GM21737 (cell line): Measurements from ENCODE around the gene CALML5.

Experiments
- ATAC-seq: cut with Tn5 transposase; IDR thresholded peaks from one replicate; pipeline ENCODE4 v1.9.1; 2021; ENCODE audit warnings: mild to moderate bottlenecking, moderate library complexity; ENCODE audit not compliant: unreplicated experiment

CALML5 gene

DNA sequence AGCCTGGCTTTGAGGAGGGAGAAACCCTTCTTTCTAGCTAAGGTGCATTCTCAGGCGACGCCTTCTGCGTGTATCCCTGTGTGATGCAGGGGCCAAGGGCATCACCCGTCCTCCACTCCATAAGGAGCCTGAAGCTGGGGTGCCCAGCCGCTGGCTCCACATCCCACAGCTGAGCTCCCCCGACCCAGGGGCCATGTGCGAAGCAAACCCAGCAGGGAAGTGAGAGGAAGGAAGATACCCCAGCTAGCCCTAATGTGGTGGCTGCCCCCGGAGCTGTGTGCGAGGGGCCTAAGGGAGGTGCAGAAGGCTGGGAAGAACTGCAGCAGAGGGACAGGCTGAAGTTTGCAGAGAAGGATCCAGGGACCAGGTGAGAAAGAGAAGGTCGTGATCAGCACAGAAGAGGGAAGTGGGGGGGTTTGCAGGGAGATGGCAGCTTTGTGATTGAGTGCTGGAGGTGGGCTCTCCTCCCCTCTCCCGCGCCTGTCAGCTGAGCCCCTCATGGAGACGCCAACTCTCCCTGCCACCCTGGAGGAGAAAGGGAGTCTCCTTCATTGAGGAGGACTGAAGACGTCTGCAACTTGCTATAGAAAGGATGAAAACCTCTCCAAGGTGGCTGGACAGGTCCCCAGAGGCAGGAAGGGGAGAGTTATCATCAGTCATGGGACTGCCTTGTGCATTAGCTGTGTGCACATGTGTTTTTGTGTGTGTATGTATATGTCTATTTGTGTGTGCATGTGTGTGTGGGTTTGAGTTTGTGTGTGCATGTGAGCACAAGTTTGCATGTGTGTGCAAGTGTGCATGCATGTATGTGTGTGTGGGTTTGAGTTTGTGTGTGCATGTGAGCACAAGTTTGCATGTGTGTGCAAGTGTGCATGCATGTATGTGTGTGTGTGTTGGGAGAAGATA is 3.5 kb upstream of the CALML5 start:
- ATAC-seq: no peak

DNA sequence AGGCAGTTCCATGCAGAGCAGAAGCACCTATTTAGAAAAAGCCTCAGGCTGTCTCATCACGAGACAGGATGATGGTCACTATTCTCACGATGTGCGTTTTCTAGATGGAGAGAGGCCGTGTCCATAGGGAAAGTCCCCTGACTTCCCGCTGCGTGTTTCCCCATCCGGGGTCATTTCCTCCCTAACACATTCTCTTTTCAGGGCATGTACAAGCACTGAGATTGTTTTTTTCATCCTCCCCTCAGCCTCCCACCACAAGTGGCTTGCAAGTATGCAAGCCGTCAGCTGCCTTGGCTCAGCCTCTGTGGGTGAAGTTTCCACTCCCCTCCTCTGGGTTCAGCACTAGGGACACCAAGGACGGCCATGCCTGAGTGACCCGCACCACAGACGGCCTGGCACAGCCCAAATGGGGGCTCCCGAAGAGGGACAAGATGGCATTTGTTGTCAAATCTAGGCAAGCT is 2.7 kb upstream of the CALML5 start:
- ATAC-seq: no peak

DNA sequence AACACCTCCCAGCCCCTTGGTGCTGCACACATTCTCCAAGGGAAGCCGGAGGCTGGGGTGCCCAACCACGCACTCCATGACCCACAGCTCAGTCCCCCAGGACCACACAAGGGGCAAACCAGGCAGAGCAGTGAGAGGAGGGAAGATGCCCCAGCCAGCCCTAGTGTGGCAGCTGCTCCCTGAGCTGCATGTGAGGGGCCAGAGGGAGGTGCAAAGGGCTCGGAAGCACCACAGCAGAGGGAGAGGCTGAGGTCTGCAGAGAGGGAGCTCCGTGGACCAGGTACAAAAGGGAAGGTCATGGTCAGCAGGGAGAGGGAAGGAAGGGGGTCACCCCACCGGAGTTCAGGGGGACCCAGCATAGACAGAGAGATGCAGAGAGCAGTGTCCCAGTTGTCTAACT is 1.5 kb upstream of the CALML5 start:
- no peak for ATAC-seq

DNA sequence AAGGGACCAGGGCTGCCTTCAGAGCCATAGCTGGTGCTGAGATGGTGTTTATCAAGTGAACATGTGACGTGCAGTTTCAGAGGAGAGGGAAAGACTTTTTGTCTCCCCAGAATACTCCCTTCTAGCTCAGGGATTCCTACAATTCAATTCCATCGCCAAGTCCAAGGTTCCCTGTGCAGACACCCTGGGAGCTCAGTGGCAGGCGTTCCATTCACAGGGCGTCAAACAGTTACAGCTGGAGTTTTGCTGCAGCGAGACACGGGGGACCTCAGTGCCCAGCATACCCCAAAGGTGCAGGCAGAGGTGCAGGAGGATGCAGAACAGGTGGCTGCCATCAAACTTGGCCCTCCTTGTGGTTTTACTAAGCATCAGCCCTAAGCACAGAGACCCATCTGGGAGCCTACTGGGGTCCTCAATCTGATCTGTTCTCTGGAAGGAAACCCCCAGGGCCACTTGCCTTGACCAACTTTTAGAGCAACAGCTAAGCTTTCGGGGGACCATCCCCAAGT is 846 bp upstream of the CALML5 start:
- ATAC-seq: no peak

DNA sequence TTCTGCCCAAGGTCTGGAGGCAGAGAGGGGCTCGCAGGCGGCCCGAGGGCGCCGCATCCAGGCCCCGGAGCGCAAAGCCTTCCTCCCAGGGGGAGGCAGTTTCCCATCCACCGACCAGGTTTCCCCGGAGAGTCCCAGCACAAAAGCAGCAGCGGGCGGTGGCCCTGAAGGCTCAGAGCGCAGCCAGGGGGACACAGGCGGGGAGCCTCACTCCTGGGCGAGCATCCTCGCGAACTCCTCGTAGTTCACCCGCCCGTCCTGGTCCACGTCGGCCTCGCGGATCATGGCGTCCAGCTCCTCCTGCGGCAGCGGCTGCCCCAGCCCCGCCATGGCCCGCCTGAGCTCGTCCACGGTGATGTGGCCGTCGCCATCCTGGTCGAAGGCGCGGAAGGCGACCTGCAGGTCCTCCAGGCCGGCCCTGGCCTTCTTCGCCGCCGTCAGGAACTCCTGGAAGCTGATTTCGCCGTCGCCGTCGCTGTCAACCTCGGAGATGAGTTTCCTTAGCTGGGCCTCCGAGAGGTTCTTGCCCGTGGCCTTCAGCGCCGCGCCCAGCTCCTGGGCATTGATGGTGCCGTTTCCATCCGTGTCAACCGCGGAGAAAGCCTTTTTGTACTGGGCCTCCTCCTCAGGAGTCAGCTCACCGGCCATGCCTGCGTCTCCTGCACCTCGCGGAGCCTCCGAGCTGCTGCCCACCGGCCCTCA is 428 bp downstream of the CALML5 start:
- no peak for ATAC-seq

DNA sequence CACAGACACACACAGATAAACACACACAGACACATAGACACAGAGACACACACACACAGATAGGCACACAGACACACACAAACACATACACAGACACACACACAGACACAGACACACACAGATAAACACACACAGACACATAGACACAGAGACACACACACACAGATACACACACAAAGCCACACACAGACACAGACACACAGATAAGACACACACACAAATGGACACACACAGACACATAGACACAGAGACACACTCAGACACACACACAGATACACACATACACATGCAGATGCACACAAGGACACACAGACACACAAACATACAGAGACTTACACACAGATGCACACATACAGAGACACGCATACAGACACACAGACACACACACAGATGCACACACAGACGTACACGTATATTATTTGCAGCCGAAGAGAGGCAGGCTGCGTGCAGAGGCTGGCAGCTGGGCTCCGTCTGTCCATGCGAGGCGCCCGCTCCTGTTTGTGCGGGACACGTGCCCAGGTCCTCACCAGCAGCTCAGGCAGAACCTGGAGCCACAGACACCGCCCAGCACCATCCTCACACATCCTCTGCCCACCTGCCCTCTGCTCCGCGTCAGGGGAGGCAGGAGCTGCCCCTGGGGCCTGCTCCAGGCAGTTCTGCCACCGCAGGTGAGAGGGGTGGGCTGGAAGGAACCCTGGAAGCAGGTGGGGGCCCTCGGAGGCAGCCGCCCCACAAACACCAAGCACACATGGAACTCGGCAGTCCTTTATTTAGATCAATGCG is 1.2 kb downstream of the CALML5 start:
- no peak for ATAC-seq

DNA sequence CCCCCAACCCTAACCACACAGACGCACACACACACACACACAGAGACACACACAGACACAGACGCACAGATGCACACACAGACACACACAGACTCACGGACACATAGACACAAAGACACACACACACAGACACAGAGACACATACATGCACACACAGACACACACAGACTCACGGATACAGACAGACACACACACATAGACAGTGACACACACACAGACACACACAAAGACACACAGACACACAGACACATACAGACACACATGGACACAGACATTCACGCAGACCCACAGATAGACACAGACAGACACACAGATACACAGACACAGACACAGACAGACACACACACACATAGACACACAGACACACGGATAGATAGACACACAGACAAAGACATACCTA is 2.1 kb downstream of the CALML5 start:
- no peak for ATAC-seq

DNA sequence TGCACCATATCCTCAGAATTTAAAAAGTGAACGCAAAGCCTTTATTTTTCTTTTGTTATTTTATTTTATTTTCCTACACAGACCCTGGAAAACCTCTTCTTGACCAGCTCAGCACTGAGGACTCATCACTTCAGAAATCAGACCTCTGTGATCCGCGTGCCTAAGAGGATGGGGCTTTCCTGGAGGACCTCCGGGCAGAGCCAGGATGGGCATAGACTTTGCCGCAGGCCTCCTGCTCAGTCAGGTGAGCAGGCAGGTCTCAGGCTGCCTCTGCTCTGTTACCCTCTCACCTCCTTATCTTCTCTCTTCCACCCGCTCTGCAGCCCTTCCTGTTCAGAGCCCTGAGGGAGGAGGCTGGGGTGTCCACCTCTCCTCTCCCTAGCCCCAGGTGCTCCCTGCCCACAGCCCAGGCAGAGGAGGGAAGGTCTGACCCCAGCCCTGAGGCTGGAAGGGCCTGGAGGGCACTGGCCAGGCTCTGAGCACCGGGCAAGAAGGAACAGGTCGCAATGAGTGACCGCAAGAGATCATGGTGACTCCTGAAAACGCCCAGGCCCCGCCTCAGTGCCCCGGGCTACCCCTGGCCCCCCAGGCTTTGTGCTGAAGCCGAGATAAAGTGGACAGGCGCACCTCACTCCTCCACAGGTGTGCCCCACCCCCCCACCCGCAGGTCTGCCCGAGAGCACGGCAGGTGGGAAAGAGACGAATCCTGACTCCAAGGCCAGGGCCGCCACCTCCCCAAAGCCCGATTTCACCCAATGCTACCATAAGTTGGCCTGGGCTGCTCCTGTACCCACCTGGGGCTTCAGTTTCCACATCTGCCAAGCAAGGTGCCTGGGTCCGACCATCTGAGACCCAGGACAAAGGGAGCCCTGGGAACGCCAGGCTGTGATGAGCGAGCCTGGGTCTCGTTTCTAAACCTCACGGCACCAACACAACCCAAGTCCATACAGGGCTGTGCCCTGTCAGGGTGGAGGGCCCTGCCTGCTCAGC is 2.8 kb downstream of the CALML5 start:
- ATAC-seq: no peak

DNA sequence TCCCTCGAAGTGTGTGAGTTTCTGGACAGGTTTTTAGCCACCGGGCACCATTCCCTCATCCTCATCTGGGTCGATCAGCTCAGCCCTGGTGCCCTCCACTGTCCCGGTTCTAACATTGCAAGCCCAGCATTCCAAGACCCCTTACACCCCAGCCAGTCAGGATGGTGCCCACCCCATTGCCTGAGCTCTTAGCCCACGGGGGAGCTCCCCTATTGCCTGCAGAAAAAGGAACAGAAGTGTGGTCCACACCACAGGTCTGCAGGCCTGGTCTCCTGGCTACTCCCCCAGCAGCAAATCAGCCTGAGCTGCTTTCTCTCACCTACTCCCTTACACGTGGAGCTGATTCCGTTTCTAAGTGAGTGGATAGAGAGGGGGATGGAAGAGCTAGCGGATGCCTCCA is 4.8 kb downstream of the CALML5 start:
- ATAC-seq: no peak

DNA sequence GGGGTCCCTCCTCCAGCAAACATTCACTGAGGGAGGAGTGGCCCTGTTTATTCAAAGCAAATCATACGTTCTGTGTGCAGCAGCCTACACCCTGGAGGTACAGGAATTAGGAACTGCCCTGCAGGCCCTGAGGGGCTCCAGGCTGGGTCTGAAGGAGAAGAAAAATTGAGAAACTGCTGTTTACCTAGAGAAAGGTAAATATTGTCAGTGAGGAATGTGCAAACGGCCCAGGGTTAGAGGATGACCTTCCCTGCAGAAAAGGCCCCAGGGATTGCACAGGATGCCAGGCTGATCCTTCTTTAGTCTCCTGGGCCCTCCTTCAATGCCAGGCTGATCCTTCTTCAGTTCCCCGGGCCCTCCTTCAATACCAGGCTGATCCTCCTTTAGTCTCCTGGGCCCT is 5.7 kb downstream of the CALML5 start:
- no peak for ATAC-seq

DNA sequence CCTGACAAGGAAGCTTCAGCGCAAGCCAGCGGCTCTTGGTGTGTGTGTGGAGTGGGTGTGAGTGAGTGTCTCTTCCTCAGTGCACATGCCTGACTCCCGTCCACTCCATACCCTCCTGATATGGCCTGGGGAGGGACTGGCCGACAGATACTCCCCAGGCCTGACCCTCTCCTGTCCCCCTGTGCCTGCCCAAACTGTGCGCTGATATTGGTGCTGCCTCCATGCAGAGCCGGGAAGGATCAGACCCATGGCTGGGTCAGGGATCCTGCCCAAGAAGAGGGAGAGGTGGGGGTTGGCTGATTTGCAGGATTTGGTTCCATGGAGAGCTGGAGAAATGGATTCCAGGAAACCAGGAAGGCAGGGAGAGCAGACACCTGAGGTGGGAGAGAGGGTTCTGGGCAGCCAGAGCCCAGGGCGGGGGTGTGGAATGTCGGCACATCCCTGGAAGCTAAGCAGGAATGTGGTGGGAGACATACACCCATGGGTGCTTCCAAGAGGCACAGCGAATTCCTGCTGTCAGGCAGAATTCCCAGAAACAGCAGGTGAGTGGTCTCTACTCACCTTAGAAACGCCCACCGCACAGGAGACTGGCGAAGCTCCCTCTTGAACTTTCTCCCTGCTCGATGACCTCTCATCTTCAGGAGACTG is 6.3 kb downstream of the CALML5 start:
- no peak for ATAC-seq

DNA sequence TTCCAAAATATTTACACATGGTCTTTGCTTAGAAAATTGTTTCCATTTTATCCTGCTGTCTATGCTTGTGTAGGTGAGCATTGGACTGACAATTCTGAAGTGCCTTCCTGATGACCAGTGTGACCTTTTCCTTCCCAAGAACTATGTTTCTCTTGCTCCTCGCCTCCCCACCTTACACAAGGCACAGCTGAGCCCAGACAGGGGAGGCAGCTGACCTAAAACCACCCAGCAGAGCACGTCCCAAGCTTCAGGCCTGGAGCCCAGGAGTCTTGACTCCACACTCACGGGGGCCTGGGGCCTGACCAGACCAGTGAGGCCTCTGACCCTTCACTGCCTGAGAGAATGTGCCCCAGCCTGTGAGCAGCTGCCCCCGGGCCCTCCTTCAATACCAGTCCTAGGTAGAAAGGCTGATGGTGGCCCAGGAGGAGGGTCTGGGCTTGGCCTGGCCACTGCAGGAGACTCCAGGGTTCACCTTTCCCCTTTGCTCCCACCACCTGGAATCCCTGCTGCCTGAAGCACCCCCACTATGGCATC is 7.0 kb downstream of the CALML5 start:
- ATAC-seq: no peak

DNA sequence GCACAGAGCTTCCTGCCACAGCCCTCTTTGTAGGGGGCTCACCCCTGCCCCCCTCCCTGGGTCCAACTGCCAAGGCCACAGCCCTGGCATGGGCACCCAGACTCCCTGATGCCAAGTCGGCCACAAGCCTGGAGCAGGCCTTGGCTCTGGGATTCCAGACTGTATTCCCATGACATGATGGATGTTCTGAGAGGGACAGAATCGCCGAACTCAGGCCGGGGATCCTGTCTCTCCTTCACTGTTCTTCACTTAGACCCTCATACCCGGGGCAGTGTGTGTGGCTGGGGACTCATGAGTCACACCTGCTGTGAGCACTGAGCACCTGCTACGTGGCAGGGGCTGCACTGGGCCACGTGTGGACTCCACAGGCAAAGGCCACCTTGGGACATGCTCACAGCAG is 7.9 kb downstream of the CALML5 start:
- no peak for ATAC-seq

DNA sequence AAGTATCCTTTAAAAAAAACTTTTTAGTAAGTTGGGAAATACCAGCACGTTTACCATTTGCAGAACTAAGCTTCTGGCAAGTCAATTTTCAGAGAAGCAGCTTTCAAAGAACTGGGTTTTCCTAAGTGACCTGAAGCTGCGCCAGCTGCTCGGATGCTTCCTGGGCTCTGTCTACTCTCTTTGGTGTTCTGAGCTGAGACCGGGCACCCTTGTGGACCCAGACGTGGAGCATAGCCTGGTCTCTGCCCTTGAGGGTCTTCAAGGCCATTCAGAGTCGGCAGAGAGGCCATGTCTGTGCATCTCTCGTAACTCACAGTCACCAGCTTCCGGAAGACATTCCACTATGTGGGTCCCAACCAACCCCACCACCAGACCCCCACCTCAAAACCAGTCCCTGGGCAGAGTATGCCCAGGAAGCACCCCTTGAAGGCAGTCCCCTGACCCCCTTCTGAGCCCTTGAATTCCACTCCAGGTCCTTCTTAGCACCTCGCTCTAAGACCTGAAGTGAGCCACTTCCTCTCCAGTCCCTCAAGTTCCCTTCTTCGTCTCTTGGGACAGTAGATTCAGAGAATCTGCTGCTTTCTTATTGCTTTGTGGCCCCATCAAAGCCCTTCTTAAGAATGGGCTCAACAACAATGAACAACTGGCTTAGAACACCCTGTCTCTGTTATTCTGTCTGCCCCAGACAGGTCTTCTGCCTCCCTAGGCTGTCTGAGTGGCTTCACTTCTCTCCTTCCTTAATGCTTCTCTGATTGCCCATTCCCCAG is 8.5 kb downstream of the CALML5 start:
- no peak for ATAC-seq

DNA sequence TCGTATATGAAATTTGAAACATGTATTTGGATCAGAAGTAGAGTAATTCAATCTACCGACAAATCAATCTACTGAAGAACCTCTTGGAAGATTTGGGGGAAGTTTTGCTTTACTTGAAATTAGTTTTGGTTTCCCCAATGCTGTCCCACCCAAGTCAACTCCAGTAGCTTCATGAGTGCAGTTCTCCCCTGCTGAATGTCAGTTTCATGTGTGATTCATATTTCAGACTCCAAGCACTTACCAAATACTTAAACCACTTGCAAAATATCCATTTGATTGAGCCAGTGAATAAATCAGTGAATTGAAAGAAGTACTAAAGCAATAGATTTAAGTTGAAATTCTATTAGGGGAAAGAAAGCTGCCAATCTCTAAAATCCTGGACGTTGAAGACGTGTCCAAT is 9.3 kb downstream of the CALML5 start:
- no peak for ATAC-seq

DNA sequence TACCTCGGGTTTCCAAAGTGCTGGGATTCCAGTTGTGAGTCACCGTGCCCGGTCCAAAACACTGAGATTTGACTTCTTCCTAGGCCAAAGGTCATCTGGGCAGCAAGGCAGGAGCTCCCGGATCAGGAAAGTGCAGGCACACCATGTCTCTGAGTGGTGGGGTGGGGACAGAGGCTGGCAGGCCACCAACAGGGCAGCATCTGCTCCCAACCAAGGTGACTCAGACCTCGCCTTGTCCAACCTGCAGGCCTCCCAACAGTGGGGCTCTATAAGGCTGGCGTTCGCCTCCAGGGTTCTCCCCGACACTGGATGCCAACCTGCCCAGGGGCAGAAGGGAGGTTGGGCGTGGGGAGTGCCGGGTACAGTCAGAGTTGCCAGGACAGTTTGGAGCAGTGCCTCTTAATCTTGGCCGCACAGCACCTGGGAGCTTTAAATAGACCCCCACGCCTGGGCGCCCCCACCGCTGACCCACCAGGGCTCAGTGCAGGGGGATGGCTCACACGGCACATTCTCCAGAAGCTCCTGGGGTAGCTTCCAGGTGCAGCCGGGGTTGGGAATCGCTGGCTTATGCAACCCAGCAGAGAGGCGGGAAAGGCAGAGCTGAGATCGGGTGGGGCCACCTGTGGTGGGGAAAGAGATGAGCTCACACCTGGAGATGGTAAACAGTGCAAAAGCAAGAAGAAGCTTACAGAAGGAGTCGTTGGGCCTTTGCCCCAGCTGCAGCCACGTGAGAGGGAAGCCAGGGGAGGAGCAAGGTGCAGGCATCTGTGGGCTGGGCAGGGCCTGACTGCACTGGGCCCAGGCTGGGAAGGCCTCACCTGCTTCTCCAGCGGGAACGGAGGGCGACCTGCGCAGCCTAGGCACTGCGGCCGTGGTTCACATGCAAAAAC is 10.9 kb downstream of the CALML5 start:
- ATAC-seq: no peak

DNA sequence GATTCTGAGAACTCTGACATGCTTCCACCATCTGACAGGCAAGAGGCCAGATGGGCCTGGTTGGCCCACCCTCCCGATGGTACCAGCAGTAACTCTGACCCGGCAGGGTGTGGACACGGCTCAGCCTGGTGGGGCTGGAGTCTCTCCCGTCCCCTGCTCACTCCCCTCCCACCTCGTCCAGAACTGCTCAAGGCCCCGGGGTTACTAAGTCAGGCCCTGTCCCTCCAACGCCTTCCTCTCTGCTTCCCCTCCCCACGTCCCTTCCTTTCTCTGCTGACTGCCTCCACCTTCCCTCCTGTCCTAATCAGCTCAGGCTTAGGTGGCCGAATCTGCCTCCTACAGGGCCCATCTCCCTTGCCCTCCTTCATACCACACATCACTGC is 12.5 kb downstream of the CALML5 start:
- ATAC-seq: no peak
